WTC11 (cell line): ENCODE results near the gene ZNF501. TPM values are rescaled to one million over a fixed set of nuclear protein-coding genes. Genes with fewer than 3 reads are reported as not detected.

Experiments used
- ARID4B ChIP-seq: sonication (generic); formaldehyde crosslinking; IDR thresholded peaks from 2 replicates; pipeline ENCODE4 v1.8.0; 2023; ENCODE audit warnings: missing genetic modification reagents, mild to moderate bottlenecking, borderline replicate concordance
- ATF6 ChIP-seq: sonication (generic); formaldehyde crosslinking; IDR thresholded peaks from 2 replicates; pipeline ENCODE4 v1.8.1; 2023; ENCODE audit warnings: mild to moderate bottlenecking, missing genetic modification reagents
- CTCF ChIP-seq: fragments of 200-600 bp; IDR thresholded peaks from 2 replicates; pipeline ENCODE4 v1.8.0; 2022; ENCODE audit warnings: antibody characterized with exemption
- FOXP4 ChIP-seq: sonication (generic); formaldehyde crosslinking; IDR thresholded peaks from 2 replicates; pipeline ENCODE4 v1.8.0; 2022; ENCODE audit warnings: mild to moderate bottlenecking, missing genetic modification reagents
- KAT7 ChIP-seq: sonication (generic); formaldehyde crosslinking; IDR thresholded peaks from 2 replicates; pipeline ENCODE4 v1.8.1; 2023; ENCODE audit warnings: missing genetic modification reagents, mild to moderate bottlenecking, borderline replicate concordance
- MLX ChIP-seq: sonication (generic); formaldehyde crosslinking; IDR thresholded peaks from 2 replicates; pipeline ENCODE4 v1.8.1; 2023; ENCODE audit warnings: mild to moderate bottlenecking, missing genetic modification reagents, moderate library complexity
- SP1 ChIP-seq: sonication (generic); formaldehyde crosslinking; conservative IDR thresholded peaks from 2 replicates; pipeline ENCODE4 v1.8.1; 2022; ENCODE audit warnings: missing genetic modification reagents
- TEAD4 ChIP-seq: sonication (generic); formaldehyde crosslinking; IDR thresholded peaks from 2 replicates; pipeline ENCODE4 v1.8.0; 2022; ENCODE audit warnings: mild to moderate bottlenecking, missing genetic modification reagents
- ZMAT4 ChIP-seq: fragments of 250-450 bp; sonication (Bioruptor Pico); IDR thresholded peaks from 2 replicates; pipeline ENCODE4 v1.9.0; 2021; ENCODE audit warnings: mild to moderate bottlenecking
- ZNF425 ChIP-seq: fragments of 250-450 bp; sonication (Bioruptor Pico); conservative IDR thresholded peaks from 2 replicates; pipeline ENCODE4 v1.9.0; 2021; ENCODE audit warnings: mild to moderate bottlenecking
- ZNF512 ChIP-seq: sonication (generic); formaldehyde crosslinking; IDR thresholded peaks from 2 replicates; pipeline ENCODE4 v1.8.1; 2022; ENCODE audit warnings: missing genetic modification reagents, borderline replicate concordance
- total RNA-seq: library from RNA; stranded (reverse); gene quantifications from 3 replicates; pipeline ENCODE4 v1.2.3, GENCODE V29; 2021

The ZNF501 gene
- total RNA-seq, 1 experiment from 2014 or later: 8.8 TPM

- TF ChIP-seq FOXP4 (peak; percentile 73), MLX (CRISPR knock-in tag) (0 out of 2 replicates have a peak, but pooled peaks have one; percentile 46), ZMAT4 (0 out of 2 replicates have a peak, but pooled peaks have one; percentile 54), KAT7 (CRISPR knock-in tag) (peak; percentile 94; the same call in 1 of the 2 replicates), ARID4B (peak; percentile 83), ATF6 (no peak), ZNF425 (CRISPR knock-in tag) (no peak), CTCF (no peak), SP1 (CRISPR knock-in tag) (peak; percentile 99), ZNF512 (CRISPR knock-in tag) (no peak), TEAD4 (CRISPR knock-in tag) (peak; percentile 40; the same call in 1 of the 2 replicates)
Measured at GRCh38 chr3:44761424-44762169, 32.2 kb downstream of the ZNF501 start, which contains the start of the genes KIAA1143 and KIF15 (continued).
